ENCODE measurements around the gene KRTAP4-16.
"Not testable (repeated sequence)": the region's sequence is repeated elsewhere in the genome, so short reads cannot be mapped to it uniquely, and the experiment has no call there.

DNA sequence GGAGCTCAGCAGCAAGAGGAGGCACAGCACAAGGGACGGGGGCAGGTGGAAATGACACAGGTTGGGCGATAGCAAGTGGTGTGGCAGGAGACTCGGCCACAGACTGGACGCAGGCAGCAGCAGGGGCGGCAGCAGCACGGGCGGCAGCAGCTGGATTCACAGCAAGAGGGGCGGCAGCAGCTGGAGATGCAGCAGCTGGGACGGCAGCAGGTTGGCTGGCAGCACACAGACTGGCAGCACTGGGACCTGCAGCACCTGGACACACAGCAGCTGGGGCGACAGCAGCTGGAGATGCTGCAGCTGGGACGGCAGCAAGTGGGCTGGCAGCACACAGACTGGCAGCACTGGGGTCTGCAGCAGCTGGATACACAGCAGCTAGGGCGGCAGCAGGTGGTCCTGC, 37.9 kb upstream of the KRTAP4-16 start:
- TF ChIP-seq POLR2A (IDR thresholded peaks at IDR 0.05; ENCODE audit: extremely low read depth, insufficient read length); MYC (IDR thresholded peaks at IDR 0.05; ENCODE audit: low read depth, low read length): not testable (repeated sequence)
- TF ChIP-seq, protein P1, sequence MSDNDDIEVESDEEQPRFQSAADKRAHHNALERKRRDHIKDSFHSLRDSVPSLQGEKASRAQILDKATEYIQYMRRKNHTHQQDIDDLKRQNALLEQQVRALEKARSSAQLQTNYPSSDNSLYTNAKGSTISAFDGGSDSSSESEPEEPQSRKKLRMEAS (IDR thresholded peaks at IDR 0.05; ENCODE audit: low read depth, low read length), result not testable (repeated sequence)
- TF ChIP-seq, protein P2, sequence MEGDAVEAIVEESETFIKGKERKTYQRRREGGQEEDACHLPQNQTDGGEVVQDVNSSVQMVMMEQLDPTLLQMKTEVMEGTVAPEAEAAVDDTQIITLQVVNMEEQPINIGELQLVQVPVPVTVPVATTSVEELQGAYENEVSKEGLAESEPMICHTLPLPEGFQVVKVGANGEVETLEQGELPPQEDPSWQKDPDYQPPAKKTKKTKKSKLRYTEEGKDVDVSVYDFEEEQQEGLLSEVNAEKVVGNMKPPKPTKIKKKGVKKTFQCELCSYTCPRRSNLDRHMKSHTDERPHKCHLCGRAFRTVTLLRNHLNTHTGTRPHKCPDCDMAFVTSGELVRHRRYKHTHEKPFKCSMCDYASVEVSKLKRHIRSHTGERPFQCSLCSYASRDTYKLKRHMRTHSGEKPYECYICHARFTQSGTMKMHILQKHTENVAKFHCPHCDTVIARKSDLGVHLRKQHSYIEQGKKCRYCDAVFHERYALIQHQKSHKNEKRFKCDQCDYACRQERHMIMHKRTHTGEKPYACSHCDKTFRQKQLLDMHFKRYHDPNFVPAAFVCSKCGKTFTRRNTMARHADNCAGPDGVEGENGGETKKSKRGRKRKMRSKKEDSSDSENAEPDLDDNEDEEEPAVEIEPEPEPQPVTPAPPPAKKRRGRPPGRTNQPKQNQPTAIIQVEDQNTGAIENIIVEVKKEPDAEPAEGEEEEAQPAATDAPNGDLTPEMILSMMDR (IDR thresholded peaks at IDR 0.05; ENCODE audit: low read depth, low read length), result not testable (repeated sequence)
